Bladder microvascular endothelial cell (primary cell): ENCODE results near the gene CHCHD1. TPM values are rescaled to one million over a fixed set of nuclear protein-coding genes. Genes with fewer than 3 reads are reported as not detected.

Experiments
- total RNA-seq: library from RNA; depleted of rRNA; stranded (reverse); fragments of >200 nt; gene quantifications from 2 replicates; pipeline ENCODE4 v1.2.3, GENCODE V29; 2014

The CHCHD1 gene
- total RNA-seq, result 19.6 and 23.0 TPM in 2 replicates

DNA sequence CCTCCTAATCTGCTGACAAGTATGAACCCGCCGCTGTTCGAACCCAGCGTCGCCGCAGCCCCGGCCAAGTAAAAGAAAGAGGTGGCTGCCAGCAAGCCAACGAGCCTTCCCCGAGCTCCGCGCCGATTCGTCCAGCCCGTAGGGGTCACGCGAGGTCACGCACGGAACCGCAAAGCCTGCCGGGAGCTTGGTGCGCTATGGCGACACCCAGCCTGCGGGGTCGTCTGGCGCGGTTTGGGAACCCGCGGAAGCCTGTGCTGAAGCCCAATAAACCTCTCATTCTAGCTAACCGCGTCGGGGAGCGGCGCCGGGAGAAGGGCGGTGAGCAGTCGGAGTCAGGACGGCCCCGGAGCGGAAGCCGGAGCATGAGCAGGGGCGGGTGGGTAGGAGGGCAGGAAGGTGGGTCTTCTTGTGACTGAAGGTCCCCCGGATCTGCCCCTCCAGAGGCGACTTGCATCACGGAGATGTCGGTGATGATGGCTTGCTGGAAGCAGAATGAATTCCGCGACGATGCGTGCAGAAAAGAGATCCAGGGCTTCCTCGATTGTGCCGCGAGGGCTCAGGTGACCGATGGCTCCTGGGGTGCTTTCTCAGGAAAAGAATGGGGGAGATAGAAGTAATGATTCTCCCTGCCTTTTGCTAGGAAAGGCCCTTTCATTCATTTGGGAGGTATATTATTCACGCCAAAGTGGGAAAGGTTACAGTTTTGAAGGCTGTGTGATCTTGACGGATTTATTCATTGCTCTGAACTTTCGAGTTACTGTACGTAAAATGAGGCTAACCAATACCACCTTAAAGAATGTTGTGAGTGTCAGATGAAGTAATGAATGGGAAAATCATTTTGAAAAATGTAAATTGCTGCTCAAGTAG lies at the start of gene CHCHD1:
Gene CHCHD1 (plus strand): TSS at position 170 of the 870 bp plus-strand sequence. CDS start 28 bp downstream, at position 198.

DNA sequence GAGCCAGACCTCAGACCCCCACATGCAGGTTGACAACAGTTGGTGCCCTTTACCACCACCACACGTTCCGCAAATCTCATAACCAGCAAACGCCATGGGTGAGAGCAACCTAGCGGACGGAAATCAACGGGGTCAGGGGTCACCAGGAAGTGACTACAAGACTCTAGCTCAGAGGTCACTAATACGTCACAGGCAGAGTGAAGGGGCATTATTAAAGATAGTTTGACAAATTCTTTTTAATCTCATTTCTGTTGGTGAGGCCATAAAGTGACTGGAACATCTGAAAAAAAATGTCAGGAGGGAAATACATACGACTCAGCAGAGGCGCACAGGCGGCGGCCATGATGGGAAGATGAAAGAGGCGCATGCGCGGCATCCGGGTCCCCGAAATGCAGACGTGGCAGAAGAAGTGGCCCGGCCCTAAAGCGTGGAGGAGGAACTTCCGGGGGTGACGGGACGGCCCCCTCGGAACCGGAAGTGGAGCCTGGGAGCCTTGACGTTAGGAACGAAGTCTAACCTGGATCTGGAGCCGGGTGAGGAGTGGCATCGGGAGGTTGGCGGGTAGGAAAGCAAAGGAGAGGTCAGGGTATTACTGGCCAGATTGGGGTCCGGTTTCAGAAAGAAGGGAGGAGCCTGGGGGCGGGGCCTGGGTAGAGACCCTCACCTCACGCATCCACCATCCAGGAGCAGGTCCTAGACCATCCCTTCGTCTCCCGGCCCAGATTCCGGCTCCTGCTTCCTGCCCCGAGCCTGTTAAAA lies 37.8 kb upstream of the CHCHD1 start, which contains the start of gene SEC24C:
Gene SEC24C (plus strand): TSS at position 468 of the 759 bp plus-strand sequence. CDS start 2,461 bp downstream, outside the sequence.

GRCh38 chr10:73785211-73785720 lies 3.4 kb downstream of the CHCHD1 start, which contains the start of gene ZSWIM8:
Gene ZSWIM8, plus strand, starts transcription at chr10:73785606. Its CDS starts 273 bp downstream, at chr10:73785879.

Other genes with a start within 250 kb of the CHCHD1 start
- gene USP54, start 190.7 kb upstream of the CHCHD1 start, total RNA-seq, result 6.5 and 15.8 TPM in 2 replicates
- not detected in 2 replicates for gene MYOZ1, start 140.6 kb upstream of the CHCHD1 start, total RNA-seq
- under 0.01 TPM in 1 of 2 replicates, not detected in the other for gene SYNPO2L, start 126.0 kb upstream of the CHCHD1 start, total RNA-seq
- gene AGAP5, start 83.9 kb upstream of the CHCHD1 start, total RNA-seq, result 0.81 and 4.0 TPM in 2 replicates
- gene SEC24C, start 37.7 kb upstream of the CHCHD1 start, total RNA-seq, result 46.6 and 115 TPM in 2 replicates
- 31.6 and 71.6 TPM in 2 replicates for gene ZSWIM8, start 3.6 kb downstream of the CHCHD1 start, total RNA-seq
- gene NDST2, start 29.6 kb downstream of the CHCHD1 start, total RNA-seq, result 5.5 and 17.4 TPM in 2 replicates
- gene CAMK2G, start 92.5 kb downstream of the CHCHD1 start, total RNA-seq, result 25.4 and 30.6 TPM in 2 replicates
- gene PLAU, start 129.1 kb downstream of the CHCHD1 start, total RNA-seq, result 31.4 and 34.8 TPM in 2 replicates
- 80.1 and 171 TPM in 2 replicates for gene VCL, start 216.1 kb downstream of the CHCHD1 start, total RNA-seq